Endodermal cell (in vitro differentiated cells): ENCODE measurements around the gene PLXNC1. TPM values are rescaled to one million over a fixed set of nuclear protein-coding genes. Genes with fewer than 3 reads are reported as not detected.
A peak's percentile ranks its signal among the peaks of the same experiment; 100 is the strongest.

ENCODE experiments used
- DNase-seq: peaks from one replicate; pipeline ENCODE4 v3.0.0-alpha.2; 2017
- H3K27ac ChIP-seq: 2 replicates; pipeline ENCODE4 v1.5.1; 2013; ENCODE audit warnings: mild to moderate bottlenecking, low read depth, low read length, moderate library complexity
- H3K27me3 ChIP-seq: 2 replicates; pipeline ENCODE4 v1.6.1; 2013; ENCODE audit warnings: mild to moderate bottlenecking, low read length, moderate library complexity; ENCODE audit not compliant: insufficient read depth, control insufficient read depth, poor library complexity, severe bottlenecking
- H3K36me3 ChIP-seq: 2 replicates; pipeline ENCODE4 v1.7.0; 2013; ENCODE audit warnings: mild to moderate bottlenecking, low read length, moderate library complexity; ENCODE audit not compliant: control insufficient read depth, insufficient read depth
- H3K4me1 ChIP-seq: one replicate; pipeline ENCODE4 v1.7.0; 2013; ENCODE audit warnings: low read length; ENCODE audit not compliant: control insufficient read depth, insufficient read depth
- H3K4me3 ChIP-seq: 2 replicates; pipeline ENCODE4 v1.5.1; 2013; ENCODE audit warnings: mild to moderate bottlenecking, low read length, moderate library complexity
- H3K9ac ChIP-seq: 2 replicates; pipeline ENCODE4 v1.6.1; 2013; ENCODE audit warnings: mild to moderate bottlenecking, low read length, moderate library complexity; ENCODE audit not compliant: poor library complexity, severe bottlenecking; ENCODE audit errors: extremely low read depth
- H3K9me3 ChIP-seq: 2 replicates; pipeline ENCODE4 v1.6.1; 2013; ENCODE audit warnings: mild to moderate bottlenecking, low read length, moderate library complexity; ENCODE audit not compliant: control insufficient read depth
- H3K27ac Mint-ChIP-seq: 2 replicates; pipeline ENCODE4 v1.8.0; 2020; ENCODE audit warnings: mixed read lengths
- H3K27me3 Mint-ChIP-seq: 2 replicates; pipeline ENCODE4 v1.8.0; 2021; ENCODE audit warnings: mild to moderate bottlenecking, mixed read lengths; ENCODE audit not compliant: insufficient read depth
- H3K36me3 Mint-ChIP-seq: 2 replicates; pipeline ENCODE4 v1.8.0; 2020; ENCODE audit warnings: low read depth, mixed read lengths
- H3K4me1 Mint-ChIP-seq: 2 replicates; pipeline ENCODE4 v1.8.0; 2020; ENCODE audit warnings: mixed read lengths
- H3K4me3 Mint-ChIP-seq: 2 replicates; pipeline ENCODE4 v1.8.0; 2020; ENCODE audit warnings: mild to moderate bottlenecking, moderate library complexity, mixed read lengths
- H3K9me3 Mint-ChIP-seq: 2 replicates; pipeline ENCODE4 v1.8.0; 2020; ENCODE audit warnings: mild to moderate bottlenecking, mixed read lengths
- WGBS, 2 experiments: methylation state at CpG; one replicate each; pipeline versions ENCODE4 v1.1.5 to v1.1.7; 2013; ENCODE audit warnings: missing lambda C conversion rate in 2 of 2, mixed read lengths in 1 of 2; ENCODE audit not compliant: insufficient coverage in 1 of 2, insufficient read length in 1 of 2; 5-methylcytosine and 5-hydroxymethylcytosine counted together
- total RNA-seq, 2 donors: library from RNA; stranded (reverse); fragmentation: NEBNext Ultra II Directional in 1 of 2; extraction: Animal tissue kit (Norgen Biotek cat#: 25700) in 1 of 2; gene quantifications; 2 replicates in 1 of 2; 3 replicates in 1 of 2; pipeline ENCODE4 v1.2.1, GENCODE V29; 2021
- TF ChIP-seq, protein P1 (sequence below): fragments of 200-600 bp; sonication (generic); conservative IDR thresholded peaks from 2 replicates; pipeline ENCODE4 v1.5.0; 2021; ENCODE audit warnings: antibody characterized with exemption, mild to moderate bottlenecking

The PLXNC1 gene
- total RNA-seq, 2 donors from 2014 or later, result 1.6 to 1.9 TPM

DNA sequence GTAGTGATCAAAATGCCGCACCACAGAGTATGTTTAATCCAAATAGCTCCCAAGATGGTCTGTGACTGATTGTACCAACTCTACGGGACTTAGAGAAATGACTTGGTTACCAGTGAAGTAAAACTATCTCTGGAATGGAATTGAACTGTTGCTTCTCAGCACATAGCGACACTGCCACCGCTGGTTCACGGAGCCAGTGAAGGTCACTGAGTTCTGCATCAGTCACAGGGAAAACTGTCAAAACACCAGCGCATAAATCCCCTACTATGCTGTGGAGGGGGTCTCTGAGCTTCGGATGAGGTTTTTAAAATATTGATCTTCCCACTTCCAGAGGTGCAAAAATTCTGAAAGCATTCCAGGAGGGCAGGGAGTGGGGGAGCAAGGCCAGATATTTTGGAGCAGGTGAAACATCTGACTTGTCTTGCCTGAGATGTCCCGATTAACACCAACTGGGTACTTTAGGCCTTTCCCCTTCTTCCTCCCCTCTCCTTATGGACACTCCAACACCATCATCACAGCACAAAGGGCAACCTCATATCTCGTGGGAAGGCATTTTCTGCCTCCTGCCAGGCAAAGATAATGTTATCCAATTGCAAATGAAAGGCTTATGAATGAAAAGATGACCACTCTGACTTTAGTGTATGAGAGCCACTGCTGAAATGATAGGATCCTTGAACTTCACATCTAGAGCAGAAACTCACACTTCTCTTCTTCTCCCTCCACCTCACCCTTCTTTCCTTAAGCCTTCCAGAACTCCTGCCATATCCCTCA lies 2.0 kb upstream of the PLXNC1 start:
- Histone ChIP-seq H3K27ac (no peak overlapping the region), H3K4me1 (peaks cover 9% of the 10 kb centered on the region), H3K4me3 (no peak overlapping the region), H3K36me3 (no peaks in the 10 kb centered on the region), H3K9me3 (no peaks in the 10 kb centered on the region), H3K27me3 (peaks cover 65% of the 10 kb centered on the region), H3K9ac (no peak overlapping the region)
- peaks cover 76% of the 10 kb centered on the region for H3K27me3 Mint-ChIP-seq
- WGBS, 2 experiments, result 81 to 85% methylated on average over 6 to 9 of the region's 9 CpGs
- peaks cover 11% of the 10 kb centered on the region for H3K4me1 Mint-ChIP-seq
- no peak overlapping the region for H3K27ac Mint-ChIP-seq
- no peaks in the 10 kb centered on the region for H3K9me3 Mint-ChIP-seq
- TF ChIP-seq, protein P1, sequence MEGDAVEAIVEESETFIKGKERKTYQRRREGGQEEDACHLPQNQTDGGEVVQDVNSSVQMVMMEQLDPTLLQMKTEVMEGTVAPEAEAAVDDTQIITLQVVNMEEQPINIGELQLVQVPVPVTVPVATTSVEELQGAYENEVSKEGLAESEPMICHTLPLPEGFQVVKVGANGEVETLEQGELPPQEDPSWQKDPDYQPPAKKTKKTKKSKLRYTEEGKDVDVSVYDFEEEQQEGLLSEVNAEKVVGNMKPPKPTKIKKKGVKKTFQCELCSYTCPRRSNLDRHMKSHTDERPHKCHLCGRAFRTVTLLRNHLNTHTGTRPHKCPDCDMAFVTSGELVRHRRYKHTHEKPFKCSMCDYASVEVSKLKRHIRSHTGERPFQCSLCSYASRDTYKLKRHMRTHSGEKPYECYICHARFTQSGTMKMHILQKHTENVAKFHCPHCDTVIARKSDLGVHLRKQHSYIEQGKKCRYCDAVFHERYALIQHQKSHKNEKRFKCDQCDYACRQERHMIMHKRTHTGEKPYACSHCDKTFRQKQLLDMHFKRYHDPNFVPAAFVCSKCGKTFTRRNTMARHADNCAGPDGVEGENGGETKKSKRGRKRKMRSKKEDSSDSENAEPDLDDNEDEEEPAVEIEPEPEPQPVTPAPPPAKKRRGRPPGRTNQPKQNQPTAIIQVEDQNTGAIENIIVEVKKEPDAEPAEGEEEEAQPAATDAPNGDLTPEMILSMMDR, result no peak
- no peaks in the 10 kb centered on the region for H3K36me3 Mint-ChIP-seq
- DNase-seq, result peak; percentile 54
- H3K4me3 Mint-ChIP-seq, result no peak overlapping the region

DNA sequence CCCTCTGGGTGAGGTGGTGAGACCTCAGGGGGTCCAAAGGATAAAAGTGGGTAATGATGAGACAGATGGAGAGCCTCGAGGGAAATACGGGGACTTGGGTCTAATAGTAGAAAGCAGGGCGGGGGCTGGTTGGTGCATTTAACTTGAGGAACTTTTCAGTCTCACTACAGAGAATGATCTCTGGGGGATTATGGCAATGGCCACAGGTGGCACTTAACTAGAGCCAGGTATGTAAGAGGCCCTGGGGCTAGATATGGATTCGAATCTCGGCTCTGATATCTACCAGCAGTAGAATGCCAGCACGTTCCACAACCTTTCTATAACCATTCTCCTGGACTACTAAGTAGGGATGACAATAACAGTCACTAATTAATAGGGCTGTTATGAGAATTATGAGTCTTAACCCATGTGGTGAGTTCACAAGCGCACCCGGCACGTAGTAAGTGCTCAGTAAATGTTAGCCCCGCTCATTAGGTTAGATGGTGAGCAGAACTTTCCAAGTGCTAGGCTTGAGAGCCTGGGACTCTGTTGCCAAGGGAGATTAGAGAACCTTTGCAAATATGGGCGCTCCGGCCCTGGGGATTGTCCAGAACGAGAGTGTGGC lies 888 bp upstream of the PLXNC1 start:
- Mint-ChIP-seq H3K4me1 (peaks cover 21% of the 10 kb centered on the region), H3K27me3 (peaks cover 85% of the 10 kb centered on the region), H3K36me3 (no peaks in the 10 kb centered on the region), H3K9me3 (no peaks in the 10 kb centered on the region), H3K27ac (no peak overlapping the region), H3K4me3 (peak overlapping the region; percentile 56)
- Histone ChIP-seq H3K9me3 (no peaks in the 10 kb centered on the region), H3K27me3 (peaks cover 73% of the 10 kb centered on the region), H3K27ac (no peak overlapping the region), H3K4me1 (peaks cover 15% of the 10 kb centered on the region), H3K9ac (no peak overlapping the region), H3K36me3 (no peaks in the 10 kb centered on the region), H3K4me3 (peak overlapping the region; percentile 76)
- WGBS, 2 experiments, result 67 to 76% methylated on average over 5 to 13 of the region's 13 CpGs
- DNase-seq, result peak; percentile 36
- TF ChIP-seq, protein P1, result no peak

DNA sequence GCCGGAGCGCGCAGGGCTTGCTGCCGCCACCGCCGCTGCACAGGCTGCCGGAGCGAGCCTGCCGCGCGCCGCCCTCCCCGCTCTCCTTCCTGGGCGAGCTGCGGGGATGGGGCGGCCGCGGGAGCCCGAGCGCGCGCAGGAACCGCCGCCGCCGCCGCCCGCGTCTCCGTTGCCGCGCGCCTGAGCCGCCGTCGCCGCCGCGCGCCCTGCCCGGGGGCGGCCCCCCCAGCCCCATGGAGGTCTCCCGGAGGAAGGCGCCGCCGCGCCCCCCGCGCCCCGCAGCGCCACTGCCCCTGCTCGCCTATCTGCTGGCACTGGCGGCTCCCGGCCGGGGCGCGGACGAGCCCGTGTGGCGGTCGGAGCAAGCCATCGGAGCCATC lies 352 bp downstream of the PLXNC1 start:
- Histone ChIP-seq H3K9me3 (no peaks in the 10 kb centered on the region), H3K27ac (no peak overlapping the region), H3K4me1 (peaks cover 15% of the 10 kb centered on the region), H3K9ac (no peak overlapping the region), H3K27me3 (peaks cover 69% of the 10 kb centered on the region), H3K4me3 (no peak overlapping the region), H3K36me3 (no peaks in the 10 kb centered on the region)
- peaks cover 28% of the 10 kb centered on the region for H3K4me1 Mint-ChIP-seq
- no peak overlapping the region for H3K27ac Mint-ChIP-seq
- TF ChIP-seq, protein P1, result no peak
- peaks cover 85% of the 10 kb centered on the region for H3K27me3 Mint-ChIP-seq
- 0% methylated on average over 11 to 62 of the region's 62 CpGs for WGBS, 2 experiments
- H3K9me3 Mint-ChIP-seq, result no peaks in the 10 kb centered on the region
- peak overlapping the region; percentile 56 for H3K4me3 Mint-ChIP-seq
- no peak for DNase-seq
- no peaks in the 10 kb centered on the region for H3K36me3 Mint-ChIP-seq
